Caco-2 (cell line): ENCODE data around the gene PQBP1. TPM values are rescaled to one million over a fixed set of nuclear protein-coding genes. Genes with fewer than 3 reads are reported as not detected.
A peak's percentile ranks its signal among the peaks of the same experiment; 100 is the strongest.

Source experiments
- BruUV-seq: library from RNA; stranded (reverse); fragments of 400-500 nt; replicated peaks from 2 replicates; lab custom pipeline; 2021; lab: Mats Ljungman, UMichigan
- CTCF ChIA-PET: fragments of 300-600 bp; sonication (Branson Sonifier 250); formaldehyde crosslinking; loops from one replicate; lab custom pipeline; 2022; ENCODE audit warnings: antibody characterized with exemption; lab: Charles Lee
- POLR2A ChIA-PET: fragments of 300-600 bp; sonication (Branson Sonifier 250); formaldehyde crosslinking; loops from one replicate; lab custom pipeline; 2022; ENCODE audit warnings: antibody characterized with exemption; lab: Charles Lee
- DNase-seq, 2 experiments: peaks; one replicate each; pipeline versions ENCODE4 v3.0.0 to v3.0.0-alpha.2; 2020 to 2022
- H3K27me3 ChIP-seq: replicated peaks from 2 replicates; pipeline ENCODE4 v1.6.0; 2011; ENCODE audit warnings: low read length; ENCODE audit not compliant: control insufficient read depth, insufficient read depth
- H3K36me3 ChIP-seq: 2 replicates; pipeline ENCODE4 v1.5.1; 2011; ENCODE audit warnings: low read length; ENCODE audit not compliant: control insufficient read depth, insufficient read depth
- H3K4me1 ChIP-seq: fragments of 250-450 bp; sonication (Bioruptor Pico); 2 replicates; pipeline ENCODE4 v1.5.1; 2020; ENCODE audit warnings: mild to moderate bottlenecking
- H3K4me3 ChIP-seq: 2 replicates; pipeline ENCODE4 v1.5.1; 2011; ENCODE audit warnings: low read depth, mild to moderate bottlenecking, control low read depth, low read length
- H3K9me3 ChIP-seq: fragments of 250-450 bp; sonication (Bioruptor Pico); 2 replicates; pipeline ENCODE4 v1.5.1; 2020; ENCODE audit warnings: mild to moderate bottlenecking, moderate library complexity
- H3K27ac Mint-ChIP-seq: one replicate; pipeline ENCODE4 v1.8.0; 2022; ENCODE audit warnings: mixed read lengths; ENCODE audit not compliant: unreplicated experiment
- H3K27me3 Mint-ChIP-seq: one replicate; pipeline ENCODE4 v1.8.0; 2022; ENCODE audit warnings: mixed read lengths; ENCODE audit not compliant: insufficient read depth, unreplicated experiment
- H3K36me3 Mint-ChIP-seq: one replicate; pipeline ENCODE4 v1.8.0; 2022; ENCODE audit warnings: mild to moderate bottlenecking, mixed read lengths; ENCODE audit not compliant: insufficient read depth, unreplicated experiment
- H3K4me1 Mint-ChIP-seq: one replicate; pipeline ENCODE4 v1.8.0; 2022; ENCODE audit warnings: low read depth, mixed read lengths; ENCODE audit not compliant: unreplicated experiment
- H3K4me3 Mint-ChIP-seq: one replicate; pipeline ENCODE4 v1.8.0; 2022; ENCODE audit warnings: mild to moderate bottlenecking, moderate library complexity, mixed read lengths; ENCODE audit not compliant: unreplicated experiment
- H3K9me3 Mint-ChIP-seq: one replicate; pipeline ENCODE4 v1.8.0; 2022; ENCODE audit warnings: mixed read lengths; ENCODE audit not compliant: unreplicated experiment
- CTCF ChIP-seq, 2 experiments: fragments of 200-600 bp in 1 of 2; IDR thresholded peaks; 1 replicate in 1 of 2; 2 replicates in 1 of 2; pipeline versions ENCODE4 v1.5.1 to v1.8.0; 2011 to 2022; ENCODE audit warnings: antibody characterized with exemption in 1 of 2, control low read depth in 1 of 2, inconsistent platforms in 1 of 2, low read depth in 1 of 2, low read length in 1 of 2, mild to moderate bottlenecking in 1 of 2, moderate library complexity in 1 of 2; ENCODE audit not compliant: insufficient read depth in 1 of 2, severe bottlenecking in 1 of 2, unreplicated experiment in 1 of 2
- intact Hi-C: fragments of 100-400 bp; cut with micrococcal nuclease; formaldehyde crosslinking; loops from one replicate; pipeline ENCODE4 v1.10.0; 2022; ENCODE audit not compliant: unreplicated experiment
- total RNA-seq: library from RNA; stranded (reverse); gene quantifications from 2 replicates; pipeline ENCODE4 v1.2.3, GENCODE V29; 2022

PQBP1 gene
- total RNA-seq, 1 experiment from 2014 or later: 114 TPM

GRCh38 chrX:48942895-48943294 lies 45.2 kb downstream of the PQBP1 start:
- Mint-ChIP-seq H3K4me3 (no peak overlapping the region), H3K36me3 (peaks cover 11% of the 10 kb centered on the region), H3K4me1 (no peaks in the 10 kb centered on the region), H3K27ac (no peak overlapping the region), H3K27me3 (no peaks in the 10 kb centered on the region), H3K9me3 (no peaks in the 10 kb centered on the region)
- DNase-seq: no peak
- TF ChIP-seq CTCF (IDR thresholded peaks at IDR 0.05; ENCODE audit: insufficient read depth in 1 of 2, low read depth in 1 of 2, low read length in 1 of 2, severe bottlenecking in 1 of 2, unreplicated experiment in 1 of 2): no peak
- Histone ChIP-seq H3K4me3 (no peak overlapping the region), H3K36me3 (no peaks in the 10 kb centered on the region; the same call in 1 of the 2 replicates), H3K27me3 (no peaks in the 10 kb centered on the region), H3K4me1 (no peaks in the 10 kb centered on the region), H3K9me3 (no peaks in the 10 kb centered on the region)
- ChIA-PET POLR2A (no interaction called here), CTCF (interaction anchor here (1.0 kb wide), 1 partner anchor 13 kb away, joined by 3 read pairs; no protein-coding TSS in a partner anchor)
- intact Hi-C loops: no loop called here
- no TSS peak for BruUV-seq

GRCh38 chrX:48945517-48946348 lies 48.0 kb downstream of the PQBP1 start:
- H3K27ac Mint-ChIP-seq: no peak overlapping the region
- H3K9me3 ChIP-seq: no peaks in the 10 kb centered on the region
- intact Hi-C loops: loop anchor here (5.0 kb wide), 1 partner anchor 183 kb away; the partner anchor contains the start of gene GLOD5

More at GRCh38 chrX:48945517-48946348, 48.0 kb downstream of the PQBP1 start:
- Mint-ChIP-seq H3K9me3 (no peaks in the 10 kb centered on the region), H3K4me1 (no peaks in the 10 kb centered on the region), H3K36me3 (peaks cover 5% of the 10 kb centered on the region), H3K27me3 (no peaks in the 10 kb centered on the region), H3K4me3 (no peak overlapping the region)
- TF ChIP-seq CTCF (IDR thresholded peaks at IDR 0.05; ENCODE audit: insufficient read depth in 1 of 2, low read depth in 1 of 2, low read length in 1 of 2, severe bottlenecking in 1 of 2, unreplicated experiment in 1 of 2): peak; percentile 69 to 88
- Histone ChIP-seq H3K4me1 (no peaks in the 10 kb centered on the region), H3K27me3 (no peaks in the 10 kb centered on the region), H3K4me3 (no peak overlapping the region), H3K36me3 (no peaks in the 10 kb centered on the region; the same call in 1 of the 2 replicates)
- BruUV-seq: no TSS peak
- ChIA-PET CTCF (interaction anchor here (0.7 to 0.9 kb wide), 2 partner anchors 140 to 297 kb away, joined by 3 read pairs; no protein-coding TSS in a partner anchor), POLR2A (no interaction called here)
- peak; percentile 42 to 57 for DNase-seq
